ENCODE data around the gene HCAR1. TPM values are rescaled to one million over a fixed set of nuclear protein-coding genes. Genes with fewer than 3 reads are reported as not detected.

HCAR1 gene, protein sequence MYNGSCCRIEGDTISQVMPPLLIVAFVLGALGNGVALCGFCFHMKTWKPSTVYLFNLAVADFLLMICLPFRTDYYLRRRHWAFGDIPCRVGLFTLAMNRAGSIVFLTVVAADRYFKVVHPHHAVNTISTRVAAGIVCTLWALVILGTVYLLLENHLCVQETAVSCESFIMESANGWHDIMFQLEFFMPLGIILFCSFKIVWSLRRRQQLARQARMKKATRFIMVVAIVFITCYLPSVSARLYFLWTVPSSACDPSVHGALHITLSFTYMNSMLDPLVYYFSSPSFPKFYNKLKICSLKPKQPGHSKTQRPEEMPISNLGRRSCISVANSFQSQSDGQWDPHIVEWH
- total RNA-seq (0.51 and 1.5 TPM in 2 replicates), polyA plus RNA-seq (0.43 and 1.1 TPM in 2 replicates), polyA minus RNA-seq (ENCODE audit: low replicate concordance) (1.6 and 3.9 TPM in 2 replicates)
- polyA plus RNA-seq (2012): 0.29 and 1.1 TPM in 2 replicates

DNA sequence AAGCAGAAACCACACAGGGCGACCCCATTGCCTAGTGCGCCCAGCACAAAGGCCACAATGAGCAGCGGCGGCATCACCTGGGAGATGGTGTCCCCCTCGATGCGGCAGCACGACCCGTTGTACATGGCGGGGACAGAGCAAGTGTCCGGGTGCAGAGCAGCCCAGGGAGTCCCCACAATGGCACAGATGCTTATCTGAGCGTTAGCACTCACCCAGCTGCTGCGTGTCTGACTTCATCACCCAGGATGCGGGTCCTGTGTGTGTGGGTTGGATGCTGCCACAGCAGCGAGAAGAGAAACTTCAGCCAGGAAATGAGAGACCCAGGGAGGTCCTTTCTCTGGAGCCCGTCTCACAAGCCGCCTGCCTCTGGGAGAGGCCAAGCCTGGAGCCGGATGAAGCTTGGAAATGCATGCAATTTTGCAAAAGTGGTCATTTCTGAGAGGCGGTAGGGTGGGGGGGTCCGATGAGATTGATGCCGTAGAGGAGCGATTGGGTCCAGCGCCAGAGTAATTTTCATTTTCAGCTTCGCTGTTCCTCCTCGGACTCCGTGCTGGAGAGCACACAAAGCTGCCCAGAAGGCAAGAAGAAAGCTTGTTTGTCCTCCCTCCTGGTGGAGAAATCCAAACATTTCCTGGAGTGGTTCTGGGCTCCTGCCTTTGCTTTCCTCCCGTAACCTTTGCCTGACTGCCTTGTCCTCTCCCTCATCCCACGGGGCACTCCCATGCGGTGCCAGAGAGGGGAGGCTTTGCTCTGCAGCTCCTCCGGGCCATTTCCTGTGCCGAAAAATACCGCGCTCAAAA, at the start of gene HCAR1:
HCAR1 (minus strand) TSS at position 630 of the 800 bp plus-strand sequence; CDS start at position 125, 505 bp downstream.
- peak in 1 of 2 donors; percentile 25 for DNase-seq (ENCODE audit: low read depth in 2 of 2)
- TF ChIP-seq CTCF (conservative IDR thresholded peaks at IDR 0.05 in 1 of 2, IDR thresholded peaks at IDR 0.05 in 1 of 2; ENCODE audit: low read depth in 1 of 2, low read length in 2 of 2) (no peak), EZH2 (IDR thresholded peaks at IDR 0.05; ENCODE audit: low read length, missing control alignments) (no peak)
- peak within 1 kb of the TSS; percentile 67 for H2AFZ ChIP-seq (ENCODE audit: low read length)
- H3K27ac ChIP-seq (ENCODE audit: insufficient read depth, low read length): peak within 1 kb of the TSS; percentile 28
- no peaks in the 10 kb centered on the region for H3K9me3 ChIP-seq (ENCODE audit: control insufficient read depth, insufficient read depth, low read depth, low read length)
- peak within 1 kb of the TSS; percentile 48 for H3K4me2 ChIP-seq (ENCODE audit: extremely low read depth, insufficient read depth, low read length)
- no peaks in the 10 kb centered on the region for H4K20me1 ChIP-seq (ENCODE audit: control insufficient read depth, extremely low read depth, insufficient read depth, low read length)
- H3K79me2 ChIP-seq (ENCODE audit: control insufficient read depth, insufficient read depth, low read length): no peaks in the 10 kb centered on the region
- no peaks in the 10 kb centered on the region for H3K36me3 ChIP-seq (ENCODE audit: control insufficient read depth, insufficient read depth, low read length)
- H3K9ac ChIP-seq (ENCODE audit: insufficient read depth, low read length): peak within 1 kb of the TSS; percentile 21
- peak within 1 kb of the TSS; percentile 16 to 39 (median 29) for H3K4me3 ChIP-seq (replicated peaks in 1 of 4; ENCODE audit: control extremely low read depth in 1 of 4, insufficient read depth in 1 of 4, low read depth in 3 of 4, low read length in 4 of 4)
- no peaks in the 10 kb centered on the region for H3K27me3 ChIP-seq (ENCODE audit: control insufficient read depth, insufficient read depth, low read length)
- H3K4me1 ChIP-seq (ENCODE audit: control insufficient read depth, extremely low read depth, insufficient read depth, low read length): no peaks in the 10 kb centered on the region

- TF ChIP-seq EZH2 (IDR thresholded peaks at IDR 0.05; ENCODE audit: low read length, missing control alignments): no peak
- no peak for TF ChIP-seq CTCF (conservative IDR thresholded peaks at IDR 0.05 in 1 of 2, IDR thresholded peaks at IDR 0.05 in 1 of 2; ENCODE audit: low read depth in 1 of 2, low read length in 2 of 2)
- peaks cover 14% of the 10 kb centered on the region for H3K36me3 ChIP-seq (ENCODE audit: control insufficient read depth, insufficient read depth, low read length)
- H2AFZ ChIP-seq (ENCODE audit: low read length): no peak overlapping the region
- peaks cover 36% of the 10 kb centered on the region for H3K79me2 ChIP-seq (ENCODE audit: control insufficient read depth, insufficient read depth, low read length)
- peaks cover 7% of the 10 kb centered on the region for H3K4me1 ChIP-seq (ENCODE audit: control insufficient read depth, extremely low read depth, insufficient read depth, low read length)
- no peak overlapping the region for H3K9ac ChIP-seq (ENCODE audit: insufficient read depth, low read length)
- H3K4me2 ChIP-seq (ENCODE audit: extremely low read depth, insufficient read depth, low read length): no peak overlapping the region
- no peaks in the 10 kb centered on the region for H3K9me3 ChIP-seq (ENCODE audit: control insufficient read depth, insufficient read depth, low read depth, low read length)
- no peak overlapping the region for H3K4me3 ChIP-seq (replicated peaks in 1 of 4; ENCODE audit: control extremely low read depth in 1 of 4, insufficient read depth in 1 of 4, low read depth in 3 of 4, low read length in 4 of 4)
- no peaks in the 10 kb centered on the region for H3K27me3 ChIP-seq (ENCODE audit: control insufficient read depth, insufficient read depth, low read length)
- H3K27ac ChIP-seq (ENCODE audit: insufficient read depth, low read length): no peak overlapping the region
- H4K20me1 ChIP-seq (ENCODE audit: control insufficient read depth, extremely low read depth, insufficient read depth, low read length): no peaks in the 10 kb centered on the region
- no peak for DNase-seq (ENCODE audit: low read depth in 2 of 2)
Observed at GRCh38 chr12:122757568-122757967, 26.9 kb upstream of the HCAR1 start.

DNA sequence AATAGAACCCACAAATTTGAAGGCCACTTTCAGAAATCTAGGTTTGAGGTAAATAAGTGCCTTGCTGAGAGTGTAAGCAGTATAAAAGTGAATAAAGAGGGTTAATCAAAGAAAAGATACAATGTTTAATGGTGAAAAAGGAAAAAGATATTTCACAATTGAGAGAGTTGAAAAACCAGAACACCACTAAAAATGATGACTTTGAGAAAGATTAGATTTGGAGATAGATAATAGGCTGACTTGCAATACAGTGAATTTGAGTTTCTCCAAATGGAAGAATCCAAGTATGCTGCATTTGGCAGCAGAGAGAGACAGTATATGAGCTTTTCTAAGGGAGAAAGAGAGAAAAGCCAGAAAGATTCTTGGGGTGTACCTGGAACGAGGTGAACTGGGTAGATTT, 24.1 kb upstream of the HCAR1 start:
- TF ChIP-seq EZH2 (IDR thresholded peaks at IDR 0.05; ENCODE audit: low read length, missing control alignments): no peak
- TF ChIP-seq CTCF (conservative IDR thresholded peaks at IDR 0.05 in 1 of 2, IDR thresholded peaks at IDR 0.05 in 1 of 2; ENCODE audit: low read depth in 1 of 2, low read length in 2 of 2): no peak
- no peaks in the 10 kb centered on the region for H3K27me3 ChIP-seq (ENCODE audit: control insufficient read depth, insufficient read depth, low read length)
- no peaks in the 10 kb centered on the region for H4K20me1 ChIP-seq (ENCODE audit: control insufficient read depth, extremely low read depth, insufficient read depth, low read length)
- peaks cover 34% of the 10 kb centered on the region for H3K79me2 ChIP-seq (ENCODE audit: control insufficient read depth, insufficient read depth, low read length)
- DNase-seq (ENCODE audit: low read depth in 2 of 2): no peak
- peaks cover 14% of the 10 kb centered on the region for H3K36me3 ChIP-seq (ENCODE audit: control insufficient read depth, insufficient read depth, low read length)
- no peak overlapping the region for H3K4me2 ChIP-seq (ENCODE audit: extremely low read depth, insufficient read depth, low read length)
- H3K4me1 ChIP-seq (ENCODE audit: control insufficient read depth, extremely low read depth, insufficient read depth, low read length): peaks cover 7% of the 10 kb centered on the region
- H3K9me3 ChIP-seq (ENCODE audit: control insufficient read depth, insufficient read depth, low read depth, low read length): no peaks in the 10 kb centered on the region
- no peak overlapping the region for H3K9ac ChIP-seq (ENCODE audit: insufficient read depth, low read length)
- H3K4me3 ChIP-seq (replicated peaks in 1 of 4; ENCODE audit: control extremely low read depth in 1 of 4, insufficient read depth in 1 of 4, low read depth in 3 of 4, low read length in 4 of 4): no peak overlapping the region
- no peak overlapping the region for H3K27ac ChIP-seq (ENCODE audit: insufficient read depth, low read length)
- no peak overlapping the region for H2AFZ ChIP-seq (ENCODE audit: low read length)

Data from fibroblast of lung (primary cell).